ENCODE data around the gene INTS2.
"Not testable (repeated sequence)": the region's sequence is repeated elsewhere in the genome, so short reads cannot be mapped to it uniquely, and the experiment has no call there.

Gene INTS2

DNA sequence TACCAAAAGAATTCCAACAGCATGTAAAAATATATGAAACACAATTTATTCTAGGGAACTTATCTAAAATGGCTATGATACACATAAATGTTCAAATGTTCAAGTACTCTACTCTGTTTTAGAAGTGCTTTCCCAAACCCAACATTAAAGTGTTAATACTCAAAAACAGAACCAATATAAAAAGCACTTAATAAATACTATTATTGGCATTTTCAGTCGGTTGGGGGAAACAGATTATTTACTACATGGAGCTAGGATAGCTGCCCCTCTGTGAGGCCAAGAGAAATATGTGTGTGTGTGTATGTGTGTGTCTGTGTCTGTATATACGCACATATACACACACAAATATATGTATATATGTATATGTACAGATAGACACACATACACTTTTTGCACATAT is 32.4 kb downstream of the INTS2 start:
- DNase-seq = no peak

- DNase-seq = not testable (repeated sequence)
Observed at GRCh38 chr17:61894310-61894709, 33.5 kb downstream of the INTS2 start.

- DNase-seq = not testable (repeated sequence)
Observed at GRCh38 chr17:61887733-61888132, 40.0 kb downstream of the INTS2 start.

DNA sequence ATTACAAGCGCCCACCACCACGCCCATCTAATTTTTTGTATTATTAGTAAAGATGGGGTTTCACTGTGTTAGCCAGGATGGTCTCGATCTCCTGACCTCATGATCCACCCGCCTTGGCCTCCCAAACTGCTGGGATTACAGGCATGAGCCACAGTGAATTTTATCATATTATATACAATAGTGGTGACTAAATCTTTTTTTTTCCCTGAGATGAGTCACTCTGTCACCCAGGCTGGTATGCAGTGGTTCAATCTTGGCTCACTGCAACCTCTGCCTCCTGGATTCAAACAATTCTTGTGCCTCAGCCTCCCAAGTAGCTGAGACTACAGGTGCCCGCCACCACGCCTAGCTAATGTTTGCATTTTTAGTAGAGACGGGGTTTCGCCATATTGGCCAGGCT is 41.9 kb downstream of the INTS2 start:
- DNase-seq = peak; percentile 9

- no peak for DNase-seq
Observed at GRCh38 chr17:61884864-61885263, 42.9 kb downstream of the INTS2 start.

DNA sequence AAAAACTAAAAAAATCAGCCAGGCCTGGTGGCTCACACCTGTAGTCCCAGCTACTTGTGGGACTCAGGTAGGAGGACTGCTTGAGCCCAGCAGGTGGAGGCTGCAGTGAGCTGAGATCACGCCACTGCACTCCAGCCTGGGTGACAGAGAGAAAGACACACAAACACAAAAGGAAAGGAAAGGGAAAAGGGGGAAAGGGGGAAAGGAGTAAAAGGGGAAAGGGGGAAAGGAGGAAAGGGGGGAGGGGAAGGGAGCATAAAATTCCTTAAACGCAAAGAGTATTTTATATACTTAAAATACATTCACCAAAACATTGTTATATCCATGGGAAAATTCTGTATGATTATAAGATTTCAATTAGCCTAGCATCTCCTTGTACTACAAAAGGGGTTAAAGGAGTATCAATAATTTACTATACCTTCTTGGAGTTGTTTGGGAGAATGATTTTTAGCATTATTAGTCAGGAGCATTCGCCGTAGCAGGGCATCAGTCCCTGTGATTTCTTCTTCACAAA is 47.1 kb downstream of the INTS2 start:
- DNase-seq = no peak

DNA sequence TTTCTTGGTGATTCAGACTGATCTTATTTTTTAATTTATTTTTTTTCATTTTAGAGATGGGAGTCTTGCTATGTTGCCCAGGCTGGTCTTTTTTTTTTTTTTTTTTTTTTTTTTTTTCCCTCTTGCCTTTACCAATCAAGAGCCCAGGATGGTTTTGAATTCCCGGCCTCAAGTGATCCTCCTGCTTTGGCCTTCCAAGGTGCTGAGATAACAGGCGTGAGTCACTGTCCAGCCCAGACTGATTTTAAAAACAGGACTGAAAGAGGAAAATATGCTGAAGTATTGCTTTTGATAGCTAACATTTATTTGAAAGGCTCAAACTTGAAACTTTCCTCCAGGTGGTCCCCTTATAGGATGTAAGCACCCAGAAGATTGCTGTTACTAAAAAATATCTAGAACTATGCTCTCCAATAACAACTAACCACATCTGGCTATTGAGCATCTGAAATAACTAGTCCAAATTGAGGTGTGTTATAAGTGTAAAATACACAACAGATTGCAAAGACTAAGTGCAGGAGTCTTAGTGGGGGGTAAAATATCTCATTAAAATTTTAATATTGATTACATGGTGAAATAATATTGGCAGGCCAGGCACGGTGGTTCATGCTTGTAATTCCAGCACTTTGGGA is 48.7 kb downstream of the INTS2 start:
- peak; percentile 15 for DNase-seq

DNA sequence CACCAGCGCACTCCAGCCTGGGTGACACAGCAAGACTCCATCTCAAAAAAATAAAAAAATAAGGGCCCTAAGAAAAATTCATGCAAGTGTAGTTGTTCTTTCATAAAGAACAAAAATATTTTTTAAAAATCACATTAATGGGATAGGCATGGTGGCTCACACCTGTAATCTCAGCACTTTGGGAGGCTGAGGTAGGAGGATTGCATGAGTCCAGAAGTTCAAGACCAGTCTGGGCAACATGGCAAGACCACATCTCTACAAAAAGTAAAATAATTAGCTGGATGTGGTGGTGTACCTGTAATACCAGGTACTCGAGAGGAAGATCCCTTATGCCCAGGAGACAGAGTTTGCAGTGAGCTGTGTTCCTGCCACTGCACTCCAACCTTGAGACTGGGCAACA is 49.3 kb downstream of the INTS2 start:
- DNase-seq = no peak

DNA sequence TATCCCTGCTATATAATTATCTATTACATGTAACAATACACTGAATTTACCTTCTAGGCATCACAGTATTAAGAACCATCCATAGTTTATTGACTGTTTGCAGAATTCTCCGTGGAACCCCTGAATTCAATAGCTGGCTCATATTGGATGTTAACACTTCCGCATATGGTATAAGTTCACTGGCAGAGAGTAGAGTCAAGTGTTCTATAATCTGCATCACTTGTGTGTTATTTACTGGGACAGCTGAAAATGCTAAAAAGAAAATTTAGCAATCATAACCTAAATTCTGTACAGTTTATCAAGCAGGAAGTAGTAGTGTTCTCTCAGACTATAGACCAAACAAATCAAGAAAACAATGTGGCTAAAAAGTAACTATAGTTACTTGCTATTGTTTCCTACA is 49.9 kb downstream of the INTS2 start:
- DNase-seq = no peak

GRCh38 chr17:61875804-61876203 is 52.0 kb downstream of the INTS2 start:
- no peak for DNase-seq

- DNase-seq = no peak
Observed at GRCh38 chr17:61875285-61875684, 52.5 kb downstream of the INTS2 start.

GRCh38 chr17:61874075-61874474 is 53.7 kb downstream of the INTS2 start:
- DNase-seq = no peak

DNA sequence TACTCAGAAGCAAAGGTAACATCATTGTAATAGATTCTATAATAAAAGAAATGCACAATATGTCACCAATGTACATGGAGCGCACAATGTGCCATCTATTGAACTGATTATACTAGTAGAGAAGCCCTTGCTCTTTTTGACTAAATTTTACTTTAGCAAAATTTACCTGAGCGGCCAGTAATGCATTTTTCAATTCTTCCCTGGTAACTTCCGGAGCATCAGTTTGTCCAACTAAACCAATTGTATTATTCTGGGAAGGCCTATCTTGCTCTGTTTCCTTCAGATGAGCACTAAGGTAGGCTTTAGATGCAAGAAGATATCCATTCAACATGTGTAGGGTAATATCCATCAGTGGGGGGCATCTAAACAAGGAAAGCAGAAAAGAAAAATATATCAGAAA is 55.7 kb downstream of the INTS2 start:
- no peak for DNase-seq

GRCh38 chr17:61869138-61869537 is 58.6 kb downstream of the INTS2 start:
- no peak for DNase-seq

GRCh38 chr17:61868074-61868473 is 59.7 kb downstream of the INTS2 start:
- no peak for DNase-seq

DNA sequence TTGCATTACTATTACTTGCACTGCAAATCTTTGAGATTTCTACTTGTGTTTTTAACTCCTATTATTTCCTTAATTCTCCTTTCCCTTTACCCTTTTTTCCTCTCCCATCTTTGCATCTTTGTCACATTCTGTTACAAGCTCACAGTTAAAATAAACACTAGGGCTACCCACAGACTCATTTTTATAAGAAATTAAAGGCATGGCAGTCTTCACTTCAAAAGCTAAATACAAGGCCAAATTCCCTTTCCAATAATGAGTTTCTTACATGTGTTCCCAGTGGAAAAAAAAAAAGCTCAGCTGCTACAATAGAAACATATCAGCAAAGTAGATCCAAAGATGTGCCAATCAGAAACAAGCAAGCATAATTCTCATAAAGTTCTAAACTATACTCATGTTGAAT is 60.7 kb downstream of the INTS2 start:
- no peak for DNase-seq

GRCh38 chr17:61863801-61864126 is 64.0 kb downstream of the INTS2 start:
- no peak for DNase-seq

DNA sequence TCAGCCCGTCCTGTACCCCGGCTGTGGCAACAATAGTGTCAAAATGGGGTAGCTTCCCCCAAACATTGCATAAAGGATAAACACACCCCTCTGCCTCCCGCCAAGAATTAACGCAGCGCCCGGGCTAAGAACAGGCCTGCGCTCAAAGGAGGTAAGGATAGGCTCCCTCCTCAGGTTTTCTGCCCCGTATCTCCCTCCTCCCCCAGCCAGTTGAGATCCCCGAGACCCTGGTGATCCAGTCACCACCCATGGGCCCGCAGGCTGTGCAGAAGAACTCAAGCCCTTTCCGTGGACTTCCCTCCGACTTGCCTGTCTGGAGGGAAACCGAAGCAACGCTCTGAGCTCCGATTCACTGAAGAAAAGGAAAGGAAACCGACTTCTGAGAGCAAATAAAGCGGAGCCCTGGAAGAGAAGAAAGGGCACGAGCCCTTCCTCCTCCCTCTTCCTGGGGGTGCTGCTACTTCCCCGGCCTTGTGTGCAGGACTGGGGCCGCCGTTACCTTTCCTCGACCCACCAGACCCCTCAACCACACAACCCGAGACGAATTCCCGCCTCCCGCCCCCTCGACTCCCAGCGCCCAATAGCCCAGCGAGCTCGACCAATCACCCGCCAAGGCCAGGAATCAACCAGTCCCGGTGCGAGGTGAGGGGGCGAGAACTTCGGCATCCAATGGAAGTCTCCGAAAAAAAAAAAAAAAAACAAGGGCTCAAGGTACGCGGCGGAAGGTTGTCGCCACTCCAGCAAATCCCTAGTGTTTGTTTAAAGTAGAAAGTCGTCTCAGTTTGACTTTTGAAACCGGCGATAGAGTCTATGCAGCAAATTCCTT is 64.6 kb downstream of the INTS2 start, which contains the start of gene BRIP1:
TSS of gene BRIP1 (minus strand) at position 554 of the 826 bp plus-strand sequence. CDS start 1,989 bp downstream, outside the sequence.
- peak; percentile 93 for DNase-seq

- DNase-seq = no peak
Observed at GRCh38 chr17:61862105-61862574, 65.6 kb downstream of the INTS2 start.

DNA sequence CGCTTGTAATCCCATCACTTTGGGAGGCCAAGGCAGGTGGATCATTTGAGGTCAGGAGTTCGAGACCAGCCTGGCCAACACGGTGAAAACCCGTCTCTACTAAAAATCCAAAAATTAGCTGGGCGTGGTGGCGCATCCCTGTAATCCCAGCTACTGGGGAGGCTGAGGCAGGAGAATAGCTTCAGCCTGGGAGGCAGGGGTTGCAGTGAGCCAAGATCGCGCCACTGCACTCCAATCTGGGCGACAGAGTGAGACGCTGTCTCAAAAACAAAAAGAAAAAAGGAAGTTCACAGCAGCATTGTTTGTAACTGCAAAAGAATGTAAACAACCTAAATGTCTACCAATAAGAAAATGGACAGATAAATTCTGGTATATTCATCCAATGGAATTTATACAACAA is 67.4 kb downstream of the INTS2 start:
- not testable (repeated sequence) for DNase-seq

DNA sequence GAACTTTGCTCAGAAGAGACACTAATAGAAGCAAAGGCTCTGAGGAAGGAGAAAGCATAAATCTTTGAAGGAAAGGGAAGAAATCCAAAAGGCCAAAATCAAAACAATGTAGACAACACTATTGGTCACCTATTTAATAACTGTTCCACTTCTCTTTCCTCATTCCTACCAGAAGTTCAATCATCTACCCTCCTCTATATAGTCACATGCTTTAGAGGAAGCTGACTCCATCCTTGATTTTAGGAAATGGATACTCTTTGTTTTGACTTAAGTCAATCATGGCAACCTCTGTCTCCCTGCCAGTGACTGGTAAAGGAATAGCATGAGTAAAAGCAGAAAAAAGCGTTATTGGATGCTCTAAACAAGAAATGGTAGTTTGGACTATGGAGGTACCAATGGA is 71.7 kb downstream of the INTS2 start:
- DNase-seq = no peak

DNA sequence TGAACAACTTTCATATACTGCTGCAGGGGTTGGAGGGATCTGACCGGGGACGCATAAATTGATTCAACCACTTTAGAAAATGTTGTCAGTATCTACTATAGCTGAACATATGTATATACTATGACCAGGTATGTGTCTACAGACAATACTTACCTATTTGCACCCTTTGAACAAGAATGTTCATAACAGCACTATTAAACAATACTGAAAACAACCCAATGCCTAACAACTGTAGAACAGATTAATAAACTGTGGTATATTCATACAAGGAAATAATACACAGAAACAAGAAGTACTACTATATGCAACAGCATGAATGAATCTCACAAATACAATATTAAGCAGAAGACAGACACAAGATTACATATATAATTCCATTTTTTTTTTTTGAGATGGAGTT is 74.9 kb downstream of the INTS2 start:
- no peak for DNase-seq

GRCh38 chr17:61849674-61850073 is 78.1 kb downstream of the INTS2 start:
- DNase-seq = no peak

- no peak for DNase-seq
Observed at GRCh38 chr17:61848896-61849295, 78.9 kb downstream of the INTS2 start.
